ENCODE results near the gene SIRPB2.

SIRPB2 gene

GRCh38 chr20:1491281-1491840, at the start of gene SIRPB2:
Gene SIRPB2, minus strand, starts transcription at chr20:1491420. Its CDS starts 61 bp downstream, at chr20:1491359.
- peaks cover 61% of the 10 kb centered on the region for H3K27me3 Mint-ChIP-seq (ENCODE audit: low read depth)
- H3K36me3 Mint-ChIP-seq (ENCODE audit: low read depth) = no peaks in the 10 kb centered on the region

DNA sequence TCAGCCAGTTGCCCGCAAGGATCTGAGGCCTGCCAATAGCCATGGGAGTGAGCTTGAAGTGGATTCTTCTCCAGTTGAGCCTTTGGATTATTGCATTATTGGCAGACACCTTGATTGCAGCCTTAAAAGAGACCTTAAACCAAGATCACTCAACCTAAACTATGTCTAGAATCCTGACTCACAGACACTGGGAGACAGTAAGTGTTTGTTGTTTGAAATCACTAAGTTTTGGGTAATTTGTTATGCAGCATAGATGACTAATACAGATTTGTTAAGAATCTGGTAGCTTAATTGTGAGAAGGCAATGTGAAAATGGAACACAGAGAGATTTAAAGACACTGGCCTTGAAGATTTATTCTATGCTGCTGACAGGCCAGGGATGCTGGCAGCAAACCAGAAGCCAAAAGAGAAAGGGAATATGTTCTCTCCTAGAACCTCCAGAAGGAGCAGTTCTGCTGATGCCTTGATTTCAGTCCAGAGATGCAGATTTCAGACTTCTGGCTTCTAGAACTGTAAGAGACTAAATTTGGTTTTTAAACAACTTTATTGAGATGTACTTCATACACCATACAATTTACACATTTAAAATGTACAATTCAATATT, 48.7 kb upstream of the SIRPB2 start:
- H3K4me3 Mint-ChIP-seq = no peak overlapping the region
- peaks cover 5% of the 10 kb centered on the region for H3K9me3 Mint-ChIP-seq
- H3K27ac Mint-ChIP-seq = no peak overlapping the region
- DNase-seq (ENCODE audit: low spot score) = no peak
- peaks cover 4% of the 10 kb centered on the region for H3K4me1 Mint-ChIP-seq (ENCODE audit: low read depth)
- H3K36me3 Mint-ChIP-seq (ENCODE audit: low read depth) = no peaks in the 10 kb centered on the region
- peaks cover 16% of the 10 kb centered on the region for H3K27me3 Mint-ChIP-seq (ENCODE audit: low read depth)

More at GRCh38 chr20:1491281-1491840, at the start of gene SIRPB2:
- Mint-ChIP-seq H3K9me3 (no peaks in the 10 kb centered on the region), H3K4me1 (ENCODE audit: low read depth) (no peaks in the 10 kb centered on the region), H3K27ac (no peak within 1 kb of the TSS), H3K4me3 (no peak within 1 kb of the TSS)
- no peak for DNase-seq (ENCODE audit: low spot score)

DNA sequence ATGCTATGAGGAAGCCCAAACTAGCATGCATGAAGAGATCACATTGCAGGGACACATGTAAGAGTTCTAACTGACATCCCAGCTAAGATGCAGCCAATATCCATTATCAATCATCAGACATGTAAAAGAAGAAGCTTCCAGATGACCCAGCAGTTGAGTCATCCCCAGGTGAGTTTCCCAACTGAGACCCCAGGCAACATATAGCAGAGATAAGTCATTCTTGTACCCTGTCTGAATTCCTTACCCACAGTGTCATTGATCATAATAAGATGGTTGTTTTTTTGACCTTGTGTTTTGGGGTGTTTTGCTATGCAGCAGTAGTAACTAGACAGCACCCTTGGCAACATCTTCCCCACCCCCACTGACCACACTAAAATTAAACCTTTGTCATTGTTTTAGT, 47.4 kb upstream of the SIRPB2 start:
- Mint-ChIP-seq H3K27ac (no peak overlapping the region), H3K4me1 (ENCODE audit: low read depth) (peaks cover 4% of the 10 kb centered on the region), H3K9me3 (peaks cover 5% of the 10 kb centered on the region), H3K36me3 (ENCODE audit: low read depth) (no peaks in the 10 kb centered on the region), H3K4me3 (no peak overlapping the region), H3K27me3 (ENCODE audit: low read depth) (peaks cover 7% of the 10 kb centered on the region)
- no peak for DNase-seq (ENCODE audit: low spot score)

- DNase-seq (ENCODE audit: low spot score) = no peak
- Mint-ChIP-seq H3K4me1 (ENCODE audit: low read depth) (peaks cover 4% of the 10 kb centered on the region), H3K27ac (no peak overlapping the region), H3K36me3 (ENCODE audit: low read depth) (no peaks in the 10 kb centered on the region), H3K27me3 (ENCODE audit: low read depth) (no peaks in the 10 kb centered on the region), H3K9me3 (peaks cover 5% of the 10 kb centered on the region), H3K4me3 (peak overlapping the region; percentile 28)
Observed at GRCh38 chr20:1537731-1538058, 46.5 kb upstream of the SIRPB2 start.

- Mint-ChIP-seq H3K9me3 (no peaks in the 10 kb centered on the region), H3K4me1 (ENCODE audit: low read depth) (peaks cover 4% of the 10 kb centered on the region), H3K27me3 (ENCODE audit: low read depth) (no peaks in the 10 kb centered on the region), H3K36me3 (ENCODE audit: low read depth) (no peaks in the 10 kb centered on the region), H3K4me3 (no peak overlapping the region), H3K27ac (no peak overlapping the region)
- DNase-seq (ENCODE audit: low spot score) = no peak
Observed at GRCh38 chr20:1536893-1537730, 45.9 kb upstream of the SIRPB2 start.

GRCh38 chr20:1535420-1536175, 44.4 kb upstream of the SIRPB2 start:
- Mint-ChIP-seq H3K36me3 (ENCODE audit: low read depth) (no peaks in the 10 kb centered on the region), H3K4me3 (no peak overlapping the region), H3K27ac (no peak overlapping the region), H3K4me1 (ENCODE audit: low read depth) (peaks cover 4% of the 10 kb centered on the region), H3K27me3 (ENCODE audit: low read depth) (peaks cover 2% of the 10 kb centered on the region), H3K9me3 (no peaks in the 10 kb centered on the region)
- no peak for DNase-seq (ENCODE audit: low spot score)

DNA sequence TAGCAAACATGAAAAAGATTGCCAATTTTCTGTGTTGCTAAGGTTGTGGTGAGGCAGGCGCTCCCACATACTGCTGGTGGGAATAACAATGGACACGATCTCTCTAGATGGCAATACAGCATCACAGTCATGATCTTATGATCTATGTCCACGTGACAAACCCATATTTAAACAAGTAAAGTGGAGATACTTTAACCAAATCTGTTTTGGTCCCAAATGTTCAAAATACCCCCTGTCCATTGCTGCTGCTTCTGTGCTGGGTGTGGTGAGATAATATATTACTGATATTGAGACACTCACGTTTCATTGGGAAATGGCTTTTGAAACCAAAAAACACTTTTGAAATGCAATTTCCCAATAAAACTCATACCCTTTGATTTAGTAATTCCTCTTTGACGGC, 43.3 kb upstream of the SIRPB2 start:
- Mint-ChIP-seq H3K27ac (no peak overlapping the region), H3K4me3 (no peak overlapping the region), H3K9me3 (no peaks in the 10 kb centered on the region), H3K36me3 (ENCODE audit: low read depth) (no peaks in the 10 kb centered on the region), H3K27me3 (ENCODE audit: low read depth) (peaks cover 2% of the 10 kb centered on the region), H3K4me1 (ENCODE audit: low read depth) (peaks cover 4% of the 10 kb centered on the region)
- no peak for DNase-seq (ENCODE audit: low spot score)

DNA sequence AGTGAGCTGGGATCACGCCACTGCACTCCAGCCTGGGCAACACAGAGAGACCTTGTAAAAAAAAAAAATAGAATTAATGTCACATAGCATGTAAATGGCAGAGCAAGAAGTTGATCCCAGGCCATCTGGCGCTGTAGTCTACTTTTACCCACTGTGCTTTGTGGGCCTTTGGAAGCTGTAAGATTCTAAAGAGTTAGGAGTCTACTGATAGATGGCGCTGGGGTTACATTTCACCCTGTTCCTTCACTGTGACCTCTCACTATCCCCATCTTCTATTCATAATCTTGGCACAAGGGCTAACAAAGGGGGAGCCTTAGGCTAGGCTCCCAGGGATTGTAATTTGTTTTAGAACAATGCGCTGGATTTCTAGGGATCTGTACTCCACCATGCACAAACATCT, 41.8 kb upstream of the SIRPB2 start:
- Mint-ChIP-seq H3K9me3 (no peaks in the 10 kb centered on the region), H3K4me3 (no peak overlapping the region), H3K4me1 (ENCODE audit: low read depth) (peaks cover 4% of the 10 kb centered on the region), H3K27ac (no peak overlapping the region), H3K36me3 (ENCODE audit: low read depth) (no peaks in the 10 kb centered on the region), H3K27me3 (ENCODE audit: low read depth) (peaks cover 2% of the 10 kb centered on the region)
- no peak for DNase-seq (ENCODE audit: low spot score)

- DNase-seq (ENCODE audit: low spot score) = no peak
- Mint-ChIP-seq H3K27me3 (ENCODE audit: low read depth) (peaks cover 11% of the 10 kb centered on the region), H3K4me1 (ENCODE audit: low read depth) (peaks cover 4% of the 10 kb centered on the region), H3K36me3 (ENCODE audit: low read depth) (no peaks in the 10 kb centered on the region), H3K9me3 (no peaks in the 10 kb centered on the region), H3K4me3 (no peak overlapping the region), H3K27ac (no peak overlapping the region)
Observed at GRCh38 chr20:1528811-1529210, 37.6 kb upstream of the SIRPB2 start.

GRCh38 chr20:1527923-1528322, 36.7 kb upstream of the SIRPB2 start:
- peaks cover 4% of the 10 kb centered on the region for H3K4me1 Mint-ChIP-seq (ENCODE audit: low read depth)
- H3K4me3 Mint-ChIP-seq = no peak overlapping the region
- peaks cover 14% of the 10 kb centered on the region for H3K27me3 Mint-ChIP-seq (ENCODE audit: low read depth)
- no peaks in the 10 kb centered on the region for H3K36me3 Mint-ChIP-seq (ENCODE audit: low read depth)
- no peak overlapping the region for H3K27ac Mint-ChIP-seq
- no peaks in the 10 kb centered on the region for H3K9me3 Mint-ChIP-seq
- DNase-seq (ENCODE audit: low spot score) = no peak

DNA sequence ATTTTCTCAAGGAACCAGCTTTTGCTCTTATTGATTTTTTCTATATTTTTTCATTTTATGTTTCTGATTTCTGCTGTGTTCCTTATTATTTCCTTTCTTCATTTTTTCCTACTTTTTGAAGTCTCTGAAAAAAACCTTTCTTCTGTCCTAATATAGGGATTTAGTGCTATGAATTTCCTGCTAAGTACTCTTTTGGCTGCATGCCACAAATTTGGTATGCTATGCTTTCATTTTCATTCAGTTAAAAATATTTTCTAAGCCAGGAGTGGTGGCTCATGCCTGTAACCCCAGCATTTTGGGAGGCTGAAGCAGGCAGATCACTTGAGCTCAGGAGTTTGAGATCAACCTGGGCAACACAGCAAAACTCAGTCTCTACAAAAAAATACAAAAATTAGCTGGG, 35.7 kb upstream of the SIRPB2 start:
- H3K9me3 Mint-ChIP-seq = no peaks in the 10 kb centered on the region
- H3K4me1 Mint-ChIP-seq (ENCODE audit: low read depth) = peaks cover 4% of the 10 kb centered on the region
- DNase-seq (ENCODE audit: low spot score) = no peak
- no peaks in the 10 kb centered on the region for H3K36me3 Mint-ChIP-seq (ENCODE audit: low read depth)
- peaks cover 14% of the 10 kb centered on the region for H3K27me3 Mint-ChIP-seq (ENCODE audit: low read depth)
- no peak overlapping the region for H3K4me3 Mint-ChIP-seq
- no peak overlapping the region for H3K27ac Mint-ChIP-seq

DNA sequence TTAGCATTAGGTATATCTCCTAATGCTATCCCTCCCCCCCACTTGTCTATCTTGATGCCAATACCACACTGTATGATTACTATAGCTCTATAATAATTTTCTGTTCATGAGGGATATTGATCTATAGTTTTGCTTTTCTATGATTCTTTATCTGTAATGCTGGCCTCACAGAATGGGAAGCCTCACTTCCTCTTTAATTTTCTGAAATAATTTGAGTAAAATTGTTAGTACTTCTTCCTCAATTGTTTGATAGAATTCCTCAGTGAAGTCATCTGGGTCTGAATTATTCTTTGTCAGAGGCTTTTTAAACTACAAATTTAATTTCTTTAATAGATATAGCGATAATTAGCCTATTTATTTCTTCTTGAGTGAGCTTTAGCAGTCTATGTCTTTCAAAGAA, 35.1 kb upstream of the SIRPB2 start:
- H3K27ac Mint-ChIP-seq = no peak overlapping the region
- DNase-seq (ENCODE audit: low spot score) = no peak
- peaks cover 17% of the 10 kb centered on the region for H3K27me3 Mint-ChIP-seq (ENCODE audit: low read depth)
- H3K36me3 Mint-ChIP-seq (ENCODE audit: low read depth) = no peaks in the 10 kb centered on the region
- no peak overlapping the region for H3K4me3 Mint-ChIP-seq
- peaks cover 4% of the 10 kb centered on the region for H3K4me1 Mint-ChIP-seq (ENCODE audit: low read depth)
- H3K9me3 Mint-ChIP-seq = no peaks in the 10 kb centered on the region

GRCh38 chr20:1524004-1524403, 32.8 kb upstream of the SIRPB2 start:
- H3K27me3 Mint-ChIP-seq (ENCODE audit: low read depth) = peaks cover 26% of the 10 kb centered on the region
- no peaks in the 10 kb centered on the region for H3K9me3 Mint-ChIP-seq
- no peak for DNase-seq (ENCODE audit: low spot score)
- peaks cover 4% of the 10 kb centered on the region for H3K4me1 Mint-ChIP-seq (ENCODE audit: low read depth)
- no peak overlapping the region for H3K27ac Mint-ChIP-seq
- no peak overlapping the region for H3K4me3 Mint-ChIP-seq
- no peaks in the 10 kb centered on the region for H3K36me3 Mint-ChIP-seq (ENCODE audit: low read depth)

DNA sequence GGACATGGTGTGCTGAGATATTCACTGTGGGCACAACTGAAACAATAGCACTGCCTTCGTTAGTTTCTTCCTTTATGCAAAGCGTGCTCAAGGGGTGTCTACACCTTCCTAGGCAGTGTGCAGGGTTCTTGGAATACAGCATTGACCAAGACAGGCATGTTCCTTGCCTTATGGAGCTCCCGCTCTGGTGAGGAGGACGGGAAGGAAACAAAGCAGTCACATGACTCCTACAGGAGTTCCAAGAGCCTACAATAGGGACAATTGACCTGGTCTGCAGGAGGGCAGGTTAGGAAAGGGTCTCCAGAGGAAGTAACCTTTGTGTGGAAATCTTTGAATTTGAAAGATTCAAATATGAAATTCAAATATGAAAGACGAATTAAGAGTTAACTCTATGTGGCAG, 25.8 kb upstream of the SIRPB2 start:
- Mint-ChIP-seq H3K36me3 (ENCODE audit: low read depth) (no peaks in the 10 kb centered on the region), H3K27ac (no peak overlapping the region), H3K27me3 (ENCODE audit: low read depth) (peaks cover 16% of the 10 kb centered on the region), H3K4me1 (ENCODE audit: low read depth) (no peaks in the 10 kb centered on the region), H3K4me3 (no peak overlapping the region), H3K9me3 (peaks cover 7% of the 10 kb centered on the region)
- DNase-seq (ENCODE audit: low spot score) = no peak

All from T-helper 2 cell treated with Interferon-gamma antibody and Interleukin-4, amounts not matched to agents 5 μg/mL and 100 μg/mL, for 36 hours (primary cell).